CD4-positive, alpha-beta T cell treated with Interferon gamma for 1 hour (primary cell): ENCODE results near the gene EXOC4.
"Not testable (repeated sequence)": the region's sequence is repeated elsewhere in the genome, so short reads cannot be mapped to it uniquely, and the experiment has no call there.

ENCODE experiments used
- DNase-seq: peaks from one replicate; pipeline ENCODE4 v3.0.0-alpha.2; 2020

The EXOC4 gene

GRCh38 chr7:133777701-133778100, 524.8 kb downstream of the EXOC4 start:
- no peak for DNase-seq

- no peak for DNase-seq
Measured at GRCh38 chr7:133778472-133778871, 525.6 kb downstream of the EXOC4 start.

- not testable (repeated sequence) for DNase-seq
Measured at GRCh38 chr7:133779538-133779937, 526.7 kb downstream of the EXOC4 start.

- no peak for DNase-seq
Measured at GRCh38 chr7:133780912-133781311, 528.0 kb downstream of the EXOC4 start.

- DNase-seq, result no peak
Measured at GRCh38 chr7:133781486-133782090, 528.7 kb downstream of the EXOC4 start.

- no peak for DNase-seq
Measured at GRCh38 chr7:133782470-133782869, 529.6 kb downstream of the EXOC4 start.

- no peak for DNase-seq
Measured at GRCh38 chr7:133783276-133783675, 530.4 kb downstream of the EXOC4 start.

GRCh38 chr7:133784486-133785001, 531.7 kb downstream of the EXOC4 start:
- no peak for DNase-seq

GRCh38 chr7:133786401-133786937, 533.6 kb downstream of the EXOC4 start:
- no peak for DNase-seq

GRCh38 chr7:133789974-133790373, 537.1 kb downstream of the EXOC4 start:
- no peak for DNase-seq

GRCh38 chr7:133790911-133791310, 538.0 kb downstream of the EXOC4 start:
- DNase-seq, result no peak

- DNase-seq, result no peak
Measured at GRCh38 chr7:133794479-133794878, 541.6 kb downstream of the EXOC4 start.

GRCh38 chr7:133795068-133795665, 542.3 kb downstream of the EXOC4 start:
- DNase-seq, result no peak

- no peak for DNase-seq
Measured at GRCh38 chr7:133796782-133797745, 544.2 kb downstream of the EXOC4 start.

GRCh38 chr7:133797818-133798520, 545.1 kb downstream of the EXOC4 start:
- DNase-seq, result no peak

GRCh38 chr7:133801341-133801740, 548.5 kb downstream of the EXOC4 start:
- DNase-seq, result no peak

GRCh38 chr7:133804127-133804526, 551.2 kb downstream of the EXOC4 start:
- no peak for DNase-seq

- DNase-seq, result no peak
Measured at GRCh38 chr7:133805426-133805825, 552.5 kb downstream of the EXOC4 start.

GRCh38 chr7:133807624-133808492, 555.0 kb downstream of the EXOC4 start:
- no peak for DNase-seq

GRCh38 chr7:133808493-133808866, 555.6 kb downstream of the EXOC4 start:
- no peak for DNase-seq

- no peak for DNase-seq
Measured at GRCh38 chr7:133812877-133813276, 560.0 kb downstream of the EXOC4 start.
